OCI-LY7 (cell line): ENCODE measurements around the gene SYT9.

Experiments used
- EZH2phosphoT487 ChIP-seq: fragments of 200-600 bp; sonication (generic); IDR thresholded peaks from 2 replicates; pipeline ENCODE4 v1.6.1; 2018; ENCODE audit warnings: low read depth, borderline replicate concordance, mild to moderate bottlenecking, mixed run types, antibody characterized with exemption, low read length, moderate library complexity, mixed read lengths
- TF ChIP-seq, protein P1 (sequence below): fragments of 200-600 bp; sonication (generic); conservative IDR thresholded peaks from 2 replicates; pipeline ENCODE4 v1.5.1; 2014; ENCODE audit warnings: mild to moderate bottlenecking, antibody characterized with exemption, low read length, moderate library complexity, mixed read lengths

DNA sequence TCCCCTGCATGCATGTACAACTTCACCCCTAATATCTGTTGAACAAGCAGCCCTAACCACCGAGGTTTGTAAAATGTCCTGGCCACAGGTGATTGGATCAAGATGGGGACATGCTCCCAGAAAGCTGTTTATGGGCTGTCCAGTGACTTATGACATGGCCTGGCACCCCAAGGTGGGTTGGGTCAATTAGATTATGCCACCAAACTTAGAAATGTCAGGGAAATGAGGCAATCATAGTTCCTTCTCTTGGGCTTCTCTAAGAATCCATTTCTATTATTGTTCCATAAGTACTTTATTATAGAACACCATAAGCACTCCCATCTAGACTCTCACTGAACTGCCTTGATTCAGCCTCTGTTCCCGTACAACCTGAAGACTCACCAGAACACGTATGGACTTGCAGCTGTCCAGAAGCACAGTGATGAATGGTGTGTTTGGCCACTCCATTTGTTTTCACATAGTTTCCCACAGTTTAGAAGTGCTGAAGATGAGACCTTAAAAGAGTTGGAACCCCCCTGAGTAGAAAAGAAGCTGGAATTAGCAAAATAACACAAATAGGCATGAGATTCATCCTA, 188.1 kb downstream of the SYT9 start:
- TF ChIP-seq, protein P1, sequence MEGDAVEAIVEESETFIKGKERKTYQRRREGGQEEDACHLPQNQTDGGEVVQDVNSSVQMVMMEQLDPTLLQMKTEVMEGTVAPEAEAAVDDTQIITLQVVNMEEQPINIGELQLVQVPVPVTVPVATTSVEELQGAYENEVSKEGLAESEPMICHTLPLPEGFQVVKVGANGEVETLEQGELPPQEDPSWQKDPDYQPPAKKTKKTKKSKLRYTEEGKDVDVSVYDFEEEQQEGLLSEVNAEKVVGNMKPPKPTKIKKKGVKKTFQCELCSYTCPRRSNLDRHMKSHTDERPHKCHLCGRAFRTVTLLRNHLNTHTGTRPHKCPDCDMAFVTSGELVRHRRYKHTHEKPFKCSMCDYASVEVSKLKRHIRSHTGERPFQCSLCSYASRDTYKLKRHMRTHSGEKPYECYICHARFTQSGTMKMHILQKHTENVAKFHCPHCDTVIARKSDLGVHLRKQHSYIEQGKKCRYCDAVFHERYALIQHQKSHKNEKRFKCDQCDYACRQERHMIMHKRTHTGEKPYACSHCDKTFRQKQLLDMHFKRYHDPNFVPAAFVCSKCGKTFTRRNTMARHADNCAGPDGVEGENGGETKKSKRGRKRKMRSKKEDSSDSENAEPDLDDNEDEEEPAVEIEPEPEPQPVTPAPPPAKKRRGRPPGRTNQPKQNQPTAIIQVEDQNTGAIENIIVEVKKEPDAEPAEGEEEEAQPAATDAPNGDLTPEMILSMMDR: no peak
- no peak for TF ChIP-seq EZH2phosphoT487
